Activated CD8-positive, alpha-beta memory T cell treated with anti-CD3 and anti-CD28 coated beads, Interleukin-2, amount 50 U/mL, for 1 hour (primary cell): ENCODE data around the gene EBF3.

Experiments
- DNase-seq: peaks from one replicate; pipeline ENCODE4 v3.0.0-alpha.2; 2020; ENCODE audit errors: extremely low read depth

The EBF3 gene

GRCh38 chr10:129892548-129893052, 71.5 kb downstream of the EBF3 start:
- no peak for DNase-seq

DNA sequence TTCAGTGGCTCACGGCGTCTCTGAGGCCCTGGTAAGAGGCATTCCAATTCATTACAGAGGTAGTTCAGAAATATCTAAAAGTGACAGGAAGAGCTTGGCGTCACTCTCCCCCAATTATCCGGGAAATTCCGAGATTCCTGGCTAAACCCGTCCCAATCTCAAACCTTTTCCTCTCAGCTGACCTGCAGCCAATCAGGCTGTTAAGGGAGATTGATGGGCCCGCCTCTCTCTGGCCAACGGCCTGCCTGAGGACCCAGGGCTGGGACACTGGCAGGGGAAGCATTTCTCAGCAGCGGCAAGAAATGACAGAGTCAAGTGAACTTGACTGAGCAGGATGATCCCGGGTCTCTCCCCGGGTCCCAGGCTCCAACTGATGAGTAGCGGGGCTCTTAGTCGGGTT, 72.3 kb downstream of the EBF3 start:
- DNase-seq, result no peak

GRCh38 chr10:129890170-129890569, 73.9 kb downstream of the EBF3 start:
- no peak for DNase-seq

DNA sequence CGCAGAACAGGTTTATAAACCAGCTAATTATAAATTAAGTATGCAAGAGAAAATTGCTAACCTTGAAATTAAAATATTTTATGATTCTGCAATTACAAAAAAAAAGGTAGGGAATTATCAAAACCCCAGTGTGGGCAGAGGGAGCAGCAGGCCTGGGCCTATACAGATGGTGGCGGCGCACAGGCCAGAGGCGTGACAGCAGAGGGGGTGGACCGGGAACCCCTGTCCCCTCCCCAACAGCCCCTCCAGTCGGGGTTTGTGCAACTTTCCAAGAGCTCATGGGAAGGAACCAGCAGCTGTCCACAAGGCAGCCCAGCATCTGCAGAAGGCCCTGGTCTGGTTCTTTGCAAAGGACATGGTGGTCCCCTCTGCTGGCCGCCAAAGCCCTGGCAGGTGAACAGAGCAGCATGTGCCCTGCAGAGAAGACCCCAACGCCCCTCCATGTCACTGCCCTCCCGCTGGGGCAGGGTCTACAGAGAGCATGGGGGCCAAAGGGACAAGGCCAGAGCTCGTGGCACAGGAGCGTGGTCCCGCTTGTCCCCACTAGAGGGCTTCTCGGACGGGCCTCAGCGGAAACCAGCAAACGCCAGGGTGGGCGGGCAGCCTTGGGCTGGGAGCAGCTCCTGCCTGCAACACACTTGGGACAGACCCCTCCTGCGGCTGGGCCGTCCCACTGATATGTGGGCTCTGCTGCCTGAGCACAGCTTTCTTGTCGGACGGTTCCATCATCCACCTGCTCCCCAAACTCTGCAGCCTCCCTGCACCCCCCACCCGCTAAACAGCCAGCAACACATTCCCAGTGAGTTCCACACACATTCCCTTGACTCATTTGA, 75.1 kb downstream of the EBF3 start:
- DNase-seq, result no peak

- DNase-seq, result no peak
Measured at GRCh38 chr10:129887986-129888783, 75.9 kb downstream of the EBF3 start.

DNA sequence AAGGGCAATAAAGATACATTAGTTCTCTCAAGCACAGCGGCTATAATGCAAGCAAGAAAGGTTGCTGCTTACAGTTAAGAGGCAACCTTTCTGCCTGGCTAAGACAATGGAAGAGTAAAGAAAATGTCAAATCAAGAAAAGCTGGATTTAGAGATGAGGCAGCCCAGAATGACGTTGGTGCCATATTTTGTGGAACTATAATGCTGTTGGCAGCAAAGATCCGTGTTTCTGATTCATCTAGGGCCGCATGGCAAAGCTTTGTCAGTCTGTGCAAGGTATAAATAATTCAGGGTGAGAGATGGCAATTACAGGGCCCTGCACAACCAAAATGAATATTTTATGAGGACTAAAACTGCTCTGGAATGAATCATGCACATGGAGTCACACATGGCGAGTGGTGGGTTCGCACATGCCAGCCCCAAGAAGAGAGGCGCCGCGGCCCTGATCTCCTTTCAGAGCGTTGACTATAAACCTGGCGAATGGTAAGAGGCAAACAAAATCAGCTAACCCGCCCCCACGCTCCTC, 76.6 kb downstream of the EBF3 start:
- no peak for DNase-seq

- no peak for DNase-seq
Measured at GRCh38 chr10:129886263-129886662, 77.8 kb downstream of the EBF3 start.

GRCh38 chr10:129885526-129885925, 78.5 kb downstream of the EBF3 start:
- no peak for DNase-seq

GRCh38 chr10:129884398-129885078, 79.5 kb downstream of the EBF3 start:
- DNase-seq, result no peak

DNA sequence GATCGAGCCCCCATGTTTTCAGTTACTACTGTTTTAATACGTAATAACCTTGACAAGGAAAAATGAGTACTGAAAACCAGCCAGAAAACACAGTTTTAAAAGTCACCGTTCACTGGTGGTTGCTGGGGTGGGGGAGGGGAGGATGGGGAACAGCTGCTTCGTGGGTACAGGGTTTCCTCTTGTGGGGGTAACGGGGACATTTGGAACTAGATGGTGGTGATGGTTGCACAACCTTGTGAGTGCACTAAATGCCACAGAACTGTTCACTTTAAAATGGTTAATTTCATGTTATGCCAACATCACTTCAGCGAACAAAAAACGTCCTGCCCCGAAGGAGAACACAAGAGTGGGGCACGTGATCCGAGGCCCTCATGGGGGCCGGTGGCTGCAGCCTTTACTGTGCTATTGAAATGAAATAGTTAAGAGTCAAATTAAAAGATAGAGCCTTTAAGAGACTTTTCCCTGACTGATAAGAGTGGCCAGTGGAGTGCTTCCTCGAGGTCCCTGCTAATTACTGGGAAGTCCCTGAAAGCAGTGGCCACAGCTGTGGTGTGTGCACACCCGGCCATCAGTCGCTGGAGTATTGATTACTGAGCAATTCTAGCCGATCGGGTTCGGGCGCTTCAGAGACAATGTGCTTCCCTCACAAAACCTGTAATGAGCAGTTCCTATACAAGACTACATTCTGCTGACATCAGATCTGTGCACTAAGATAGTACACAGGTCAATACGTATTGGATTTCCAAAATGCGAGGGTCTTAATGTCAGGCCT, 80.3 kb downstream of the EBF3 start:
- no peak for DNase-seq

- no peak for DNase-seq
Measured at GRCh38 chr10:129883029-129883428, 81.0 kb downstream of the EBF3 start.

DNA sequence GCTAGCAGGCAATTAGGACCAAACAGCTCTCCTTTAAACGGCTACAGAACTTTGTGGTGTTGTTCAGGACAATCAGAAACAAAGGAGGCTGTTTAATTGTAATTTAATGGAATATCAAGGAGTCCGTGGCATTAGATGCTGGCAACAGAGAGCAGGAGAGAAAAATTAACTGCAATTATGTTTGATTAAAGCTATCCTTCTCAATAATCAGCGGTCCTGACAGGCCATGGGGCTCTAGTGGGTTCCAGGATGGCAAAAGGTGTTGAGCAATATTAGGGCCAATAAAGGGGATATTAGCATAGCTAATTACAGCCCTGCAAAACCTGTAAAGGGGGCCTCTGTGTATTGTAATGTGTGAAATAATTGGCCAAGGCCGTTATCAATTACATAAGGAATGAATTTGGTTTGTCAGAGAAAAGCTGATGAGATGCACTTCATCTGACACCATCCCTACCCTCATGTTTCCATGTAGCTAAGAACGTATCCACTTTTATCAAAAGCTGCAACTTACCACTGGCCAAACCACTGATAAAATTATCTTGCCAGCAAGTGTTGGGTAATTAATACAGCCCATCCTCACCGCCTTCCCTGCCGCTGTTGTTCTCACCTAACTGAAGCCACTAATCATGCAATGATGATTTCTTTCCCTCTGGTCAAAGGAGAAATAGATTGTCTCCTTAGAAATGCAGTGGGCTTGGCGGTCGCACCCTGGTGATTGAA, 81.6 kb downstream of the EBF3 start:
- DNase-seq, result no peak

GRCh38 chr10:129881641-129882040, 82.4 kb downstream of the EBF3 start:
- no peak for DNase-seq

DNA sequence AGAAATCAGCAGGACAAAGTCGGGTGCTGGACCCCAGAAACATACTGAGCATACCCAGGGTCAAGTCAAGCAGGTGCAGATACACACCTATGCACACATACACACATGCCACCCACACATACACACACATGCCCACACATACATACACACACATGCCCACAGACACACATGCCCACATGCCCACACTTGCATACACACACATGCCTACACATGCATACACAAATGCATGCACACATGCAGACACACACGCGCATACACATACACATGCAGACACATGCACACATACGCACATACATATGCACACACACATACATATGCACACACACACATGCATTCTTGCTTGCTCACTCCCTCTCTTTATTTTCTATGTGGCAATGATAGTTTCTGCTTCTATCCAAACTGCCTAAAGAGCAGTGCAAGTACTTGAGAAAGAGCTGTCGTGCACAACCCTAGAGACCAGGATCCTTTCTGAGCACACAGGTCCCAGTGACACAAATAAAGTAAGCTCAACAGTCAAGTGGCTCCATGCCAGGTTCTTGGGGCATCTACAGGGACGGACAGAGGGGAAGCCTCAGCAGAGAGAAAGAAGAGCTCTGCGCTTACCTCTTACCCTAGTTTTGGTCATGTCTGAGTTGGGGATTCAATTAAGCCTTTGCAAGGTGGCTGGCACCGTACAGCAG, 83.7 kb downstream of the EBF3 start:
- no peak for DNase-seq

GRCh38 chr10:129879655-129880054, 84.4 kb downstream of the EBF3 start:
- DNase-seq, result no peak

DNA sequence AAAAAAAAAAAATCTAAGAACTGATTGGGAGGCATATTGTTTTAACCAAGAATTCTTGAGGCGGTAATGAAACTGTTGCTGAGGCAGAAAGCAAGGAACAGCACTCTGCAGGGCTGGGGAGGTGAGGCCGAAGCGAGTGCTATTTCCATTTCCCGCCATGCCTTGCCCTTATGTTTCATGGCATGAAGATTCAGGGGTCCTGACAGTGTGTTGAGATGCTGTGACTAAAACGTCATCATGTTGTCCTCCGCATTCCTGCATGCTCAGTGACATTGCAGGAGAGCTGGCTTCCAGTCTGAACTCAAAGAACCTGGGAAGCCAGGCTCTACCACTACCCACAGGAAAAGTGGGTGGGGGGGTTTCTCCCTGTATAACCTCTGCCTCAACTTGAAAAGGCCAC, 85.2 kb downstream of the EBF3 start:
- DNase-seq, result no peak

DNA sequence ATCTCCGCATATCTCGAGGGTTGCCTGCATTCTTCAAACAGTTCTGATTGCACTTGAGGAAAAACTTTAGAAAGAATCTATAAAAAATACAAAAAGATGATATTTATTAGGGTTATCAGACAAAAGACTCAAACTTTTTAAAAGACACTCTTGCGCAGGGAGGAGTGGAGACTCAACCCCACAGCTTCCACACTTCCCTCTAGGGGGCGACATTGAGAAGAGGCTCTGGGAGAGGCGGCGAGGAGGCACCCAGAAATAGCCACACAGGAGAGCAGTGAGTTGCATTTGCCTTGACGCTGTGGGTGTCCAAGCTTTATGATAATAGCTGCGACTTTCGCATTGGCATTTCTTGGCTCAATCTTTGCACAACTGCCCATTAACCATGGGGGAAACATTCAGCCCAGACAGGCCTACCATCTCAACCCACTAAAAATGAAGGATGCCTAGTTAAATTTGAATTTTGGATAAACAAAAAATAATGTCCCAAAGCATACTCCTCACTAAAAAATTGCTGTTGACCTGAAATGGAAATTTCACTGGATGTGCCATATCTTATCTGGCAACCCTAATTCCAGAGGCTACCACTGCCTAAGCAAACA, 86.2 kb downstream of the EBF3 start:
- DNase-seq, result no peak

- DNase-seq, result no peak
Measured at GRCh38 chr10:129876838-129877237, 87.2 kb downstream of the EBF3 start.

- no peak for DNase-seq
Measured at GRCh38 chr10:129875993-129876726, 87.9 kb downstream of the EBF3 start.
